Glutamatergic neuron (in vitro differentiated cells): ENCODE results near the gene ERCC5. TPM values are rescaled to one million over a fixed set of nuclear protein-coding genes. Genes with fewer than 3 reads are reported as not detected.

Source experiments
- DNase-seq: peaks from one replicate; pipeline ENCODE4 v3.0.0; 2022
- H3K27ac Mint-ChIP-seq: one replicate; pipeline ENCODE4 v1.8.0; 2020; ENCODE audit warnings: mild to moderate bottlenecking, mixed read lengths, inconsistent platforms; ENCODE audit not compliant: unreplicated experiment
- H3K27me3 Mint-ChIP-seq: one replicate; pipeline ENCODE4 v1.8.0; 2020; ENCODE audit warnings: mild to moderate bottlenecking, moderate library complexity, mixed read lengths, inconsistent platforms; ENCODE audit not compliant: unreplicated experiment
- H3K36me3 Mint-ChIP-seq: one replicate; pipeline ENCODE4 v1.8.0; 2020; ENCODE audit warnings: mild to moderate bottlenecking, mixed read lengths, inconsistent platforms; ENCODE audit not compliant: unreplicated experiment
- H3K4me1 Mint-ChIP-seq: one replicate; pipeline ENCODE4 v1.8.0; 2020; ENCODE audit warnings: mild to moderate bottlenecking, low read depth, mixed read lengths, inconsistent platforms; ENCODE audit not compliant: unreplicated experiment
- H3K4me3 Mint-ChIP-seq: one replicate; pipeline ENCODE4 v1.8.0; 2020; ENCODE audit warnings: mild to moderate bottlenecking, mixed read lengths, inconsistent platforms; ENCODE audit not compliant: unreplicated experiment
- H3K9me3 Mint-ChIP-seq: one replicate; pipeline ENCODE4 v1.8.0; 2020; ENCODE audit warnings: mild to moderate bottlenecking, moderate library complexity, mixed read lengths, inconsistent platforms; ENCODE audit not compliant: unreplicated experiment
- CTCF ChIP-seq: fragments of 200-600 bp; sonication (generic); IDR thresholded peaks from one replicate; pipeline ENCODE4 v1.5.0; 2021; ENCODE audit not compliant: partially characterized antibody, unreplicated experiment
- total RNA-seq: library from RNA; stranded (reverse); fragmentation: NEBNext Ultra II Directional; extraction: Animal tissue kit (Norgen Biotek cat#: 25700); gene quantifications from one replicate; pipeline ENCODE4 v1.2.1, GENCODE V29; 2021; ENCODE audit not compliant: unreplicated experiment

The ERCC5 gene
- total RNA-seq, 1 donor from 2014 or later = 40.8 TPM

DNA sequence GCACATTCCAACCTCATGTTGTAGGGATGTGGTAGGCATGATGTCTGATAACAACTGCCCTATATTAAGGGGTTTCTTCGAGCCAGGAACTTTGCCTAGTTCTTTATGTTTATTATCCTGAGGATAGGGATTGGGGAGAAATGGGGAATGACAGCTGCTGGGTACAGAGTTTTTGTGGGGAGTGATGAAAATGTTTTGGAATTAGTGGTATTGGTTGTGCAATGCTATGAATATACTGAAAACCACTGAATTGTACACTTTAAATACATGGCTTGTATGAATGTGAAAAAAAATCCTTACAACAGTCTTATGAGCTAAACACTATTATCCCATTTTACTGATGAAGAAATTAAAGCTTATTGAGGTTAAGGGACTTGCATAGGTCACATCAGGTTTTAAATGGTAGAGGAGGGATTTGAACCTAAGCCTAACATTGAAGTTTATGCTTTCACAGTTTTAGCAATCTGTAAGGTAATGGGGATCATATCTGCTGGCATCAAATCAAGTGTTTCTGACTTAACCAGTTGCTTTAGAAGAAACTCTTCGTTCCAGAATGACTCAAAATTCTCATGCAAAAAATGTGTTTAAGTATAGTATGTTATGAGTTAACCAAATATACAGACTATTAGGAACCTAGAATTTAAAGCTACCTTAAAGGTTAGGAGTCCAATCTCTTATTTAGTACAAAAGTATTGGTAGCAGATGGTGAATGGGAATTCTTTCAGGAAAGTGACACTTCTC lies 61.4 kb downstream of the ERCC5 start:
- Mint-ChIP-seq H3K27ac (no peak overlapping the region), H3K9me3 (peaks cover 2% of the 10 kb centered on the region), H3K4me3 (no peak overlapping the region), H3K27me3 (peaks cover 3% of the 10 kb centered on the region), H3K4me1 (peaks cover 5% of the 10 kb centered on the region), H3K36me3 (no peaks in the 10 kb centered on the region)
- TF ChIP-seq CTCF = no peak
- no peak for DNase-seq

- Mint-ChIP-seq H3K27ac (no peak overlapping the region), H3K27me3 (peaks cover 3% of the 10 kb centered on the region), H3K9me3 (peaks cover 2% of the 10 kb centered on the region), H3K4me1 (peaks cover 5% of the 10 kb centered on the region), H3K4me3 (no peak overlapping the region), H3K36me3 (no peaks in the 10 kb centered on the region)
- no peak for DNase-seq
- no peak for TF ChIP-seq CTCF
These were observed 62.2 kb downstream of the ERCC5 start for GRCh38 chr13:102907886-102908515.

DNA sequence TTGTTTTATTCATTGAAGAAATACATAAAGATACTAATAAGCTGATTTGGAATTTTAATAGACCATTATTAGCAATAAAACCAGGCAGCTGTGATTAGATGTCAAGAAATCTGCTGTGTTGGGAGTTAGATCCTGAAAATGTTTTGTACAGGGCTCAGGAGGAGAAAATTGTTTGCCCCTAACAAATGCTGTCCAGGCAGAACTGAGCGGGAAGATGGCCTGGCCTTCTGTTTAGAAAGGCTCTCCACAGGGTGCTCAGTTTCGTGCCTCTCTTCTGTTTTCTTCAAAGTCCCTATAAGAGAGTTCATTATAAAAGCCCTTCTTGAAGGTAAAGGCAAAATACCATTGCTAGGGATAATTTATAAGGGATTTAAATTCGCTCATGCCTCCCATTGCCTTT lies 64.1 kb downstream of the ERCC5 start:
- TF ChIP-seq CTCF = no peak
- H3K4me3 Mint-ChIP-seq = no peak overlapping the region
- no peaks in the 10 kb centered on the region for H3K36me3 Mint-ChIP-seq
- peaks cover 2% of the 10 kb centered on the region for H3K27me3 Mint-ChIP-seq
- H3K9me3 Mint-ChIP-seq = no peaks in the 10 kb centered on the region
- H3K4me1 Mint-ChIP-seq = peaks cover 8% of the 10 kb centered on the region
- no peak overlapping the region for H3K27ac Mint-ChIP-seq
- no peak for DNase-seq

DNA sequence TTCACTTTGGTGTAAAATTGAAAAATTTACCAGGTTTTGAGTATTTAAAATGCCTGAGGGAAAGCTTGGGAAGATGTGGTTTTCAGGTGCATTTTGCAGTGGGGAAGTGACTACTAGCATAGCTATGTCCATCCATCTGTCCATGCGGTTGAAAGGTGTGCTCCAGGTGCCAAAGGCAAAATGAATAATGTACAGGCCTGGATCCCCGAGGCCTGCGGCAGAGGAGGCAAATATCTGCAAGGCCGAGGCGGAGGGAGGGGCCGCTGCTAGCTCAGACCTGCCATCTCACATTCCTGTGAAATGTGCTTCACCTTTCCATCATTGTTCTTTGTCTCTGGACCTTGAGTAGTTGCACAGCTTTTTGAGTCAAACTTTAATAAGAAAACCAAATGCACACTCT lies 65.5 kb downstream of the ERCC5 start:
- Mint-ChIP-seq H3K9me3 (no peaks in the 10 kb centered on the region), H3K4me3 (no peak overlapping the region), H3K27ac (no peak overlapping the region), H3K36me3 (no peaks in the 10 kb centered on the region), H3K4me1 (peaks cover 4% of the 10 kb centered on the region), H3K27me3 (peaks cover 2% of the 10 kb centered on the region)
- DNase-seq = no peak
- no peak for TF ChIP-seq CTCF

- Mint-ChIP-seq H3K27me3 (peaks cover 2% of the 10 kb centered on the region), H3K4me1 (peaks cover 4% of the 10 kb centered on the region), H3K36me3 (no peaks in the 10 kb centered on the region), H3K27ac (no peak overlapping the region), H3K9me3 (no peaks in the 10 kb centered on the region), H3K4me3 (no peak overlapping the region)
- TF ChIP-seq CTCF = no peak
- no peak for DNase-seq
These were observed 66.8 kb downstream of the ERCC5 start for GRCh38 chr13:102912599-102912998.
